GM12891 (cell line): ENCODE results near the gene IER3.

ENCODE experiments used
- PAX5 ChIP-seq: IDR thresholded peaks from 2 replicates; pipeline ENCODE4 v1.6.1; 2011; ENCODE audit warnings: low read length, moderate library complexity, mild to moderate bottlenecking; ENCODE audit not compliant: insufficient read depth, severe bottlenecking
- POLR2A ChIP-seq: IDR thresholded peaks from 2 replicates; pipeline ENCODE4 v1.6.1; 2011; ENCODE audit warnings: low read depth, low read length, control low read depth
- POLR2AphosphoS5 ChIP-seq: IDR thresholded peaks from 2 replicates; pipeline ENCODE4 v1.6.1; 2011; ENCODE audit warnings: low read depth, low read length, control low read depth
- POU2F2 ChIP-seq: IDR thresholded peaks from 2 replicates; pipeline ENCODE4 v1.6.1; 2011; ENCODE audit warnings: low read depth, mild to moderate bottlenecking, control low read depth, low read length, moderate library complexity
- SPI1 ChIP-seq: IDR thresholded peaks from 2 replicates; pipeline ENCODE4 v1.6.1; 2011; ENCODE audit warnings: low read depth, low read length, control low read depth
- TAF1 ChIP-seq: IDR thresholded peaks from 2 replicates; pipeline ENCODE4 v1.6.1; 2011; ENCODE audit warnings: low read depth, low read length, control low read depth

- TF ChIP-seq TAF1 (no peak), POLR2AphosphoS5 (no peak), POLR2A (no peak), PAX5 (no peak), SPI1 (no peak), POU2F2 (no peak)
Measured at GRCh38 chr6:30763618-30764489, 19.5 kb upstream of the IER3 start.
